MCF 10A (cell line): ENCODE measurements around the gene SNX13. TPM values are rescaled to one million over a fixed set of nuclear protein-coding genes. Genes with fewer than 3 reads are reported as not detected.
"Not testable (repeated sequence)": the region's sequence is repeated elsewhere in the genome, so short reads cannot be mapped to it uniquely, and the experiment has no call there.

ENCODE experiments used
- BruUV-seq: library from RNA; stranded (reverse); fragments of 400-500 nt; replicated peaks from 2 replicates; lab custom pipeline; 2021; lab: Mats Ljungman, UMichigan
- CTCF ChIA-PET: fragments of 300-600 bp; sonication (Branson Sonifier 250); formaldehyde crosslinking; extraction: SDS; loops from one replicate; lab custom pipeline; 2021; ENCODE audit warnings: antibody characterized with exemption, inconsistent platforms; lab: Yijun Ruan, JAX
- POLR2A ChIA-PET: fragments of 300-600, 350-650 bp; sonication (Branson Sonifier 250); formaldehyde crosslinking; extraction: SDS; loops from one replicate; lab custom pipeline; 2020; ENCODE audit warnings: antibody characterized with exemption, inconsistent platforms; lab: Yijun Ruan, JAX
- DNase-seq: peaks from one replicate; pipeline ENCODE4 v3.0.0-alpha.2; 2018; ENCODE audit not compliant: unreplicated experiment
- H3K27ac Mint-ChIP-seq: one replicate; pipeline ENCODE4 v1.8.0; 2022; ENCODE audit warnings: mild to moderate bottlenecking, low read depth, mixed read lengths; ENCODE audit not compliant: unreplicated experiment
- H3K27me3 Mint-ChIP-seq: one replicate; pipeline ENCODE4 v1.8.0; 2022; ENCODE audit warnings: mixed read lengths; ENCODE audit not compliant: insufficient read depth, unreplicated experiment
- H3K36me3 Mint-ChIP-seq: one replicate; pipeline ENCODE4 v1.8.0; 2022; ENCODE audit warnings: mild to moderate bottlenecking, moderate library complexity, mixed read lengths; ENCODE audit not compliant: insufficient read depth, unreplicated experiment
- H3K4me1 Mint-ChIP-seq: one replicate; pipeline ENCODE4 v1.8.0; 2022; ENCODE audit warnings: mixed read lengths; ENCODE audit not compliant: insufficient read depth, unreplicated experiment
- H3K4me3 Mint-ChIP-seq: one replicate; pipeline ENCODE4 v1.8.0; 2022; ENCODE audit warnings: mild to moderate bottlenecking, moderate library complexity, mixed read lengths; ENCODE audit not compliant: unreplicated experiment
- H3K9me3 Mint-ChIP-seq: one replicate; pipeline ENCODE4 v1.8.0; 2022; ENCODE audit warnings: mixed read lengths; ENCODE audit not compliant: unreplicated experiment
- CTCF ChIP-seq: fragments of 200-600 bp; IDR thresholded peaks from one replicate; pipeline ENCODE4 v1.8.0; 2022; ENCODE audit warnings: antibody characterized with exemption, mild to moderate bottlenecking; ENCODE audit not compliant: unreplicated experiment
- intact Hi-C: fragments of 100-400 bp; cut with micrococcal nuclease; formaldehyde crosslinking; loops from 2 replicates; pipeline ENCODE4 v1.14.1; 2022
- total RNA-seq: library from RNA; stranded (reverse); gene quantifications from 2 replicates; pipeline ENCODE4 v1.2.3, GENCODE V29; 2022

The SNX13 gene
- total RNA-seq, 1 experiment from 2014 or later = 38.5 TPM

- Mint-ChIP-seq H3K4me1 (peaks cover 9% of the 10 kb centered on the region), H3K27me3 (no peaks in the 10 kb centered on the region), H3K27ac (no peak overlapping the region), H3K4me3 (no peak overlapping the region), H3K9me3 (peaks cover 10% of the 10 kb centered on the region), H3K36me3 (peaks cover 5% of the 10 kb centered on the region)
- POLR2A ChIA-PET = interaction anchor here (1.5 kb wide), 1 partner anchor 12 kb away, joined by 4 read pairs; no protein-coding TSS in a partner anchor
- no peak for TF ChIP-seq CTCF
- no TSS peak for BruUV-seq
- CTCF ChIA-PET = no interaction called here
- no peak for DNase-seq
- intact Hi-C loops = no loop called here
Observed at GRCh38 chr7:17912536-17913235, 27.6 kb downstream of the SNX13 start.

GRCh38 chr7:17912050-17912449 is 28.2 kb downstream of the SNX13 start:
- BruUV-seq = no TSS peak
- TF ChIP-seq CTCF = no peak

GRCh38 chr7:17910377-17910776 is 29.9 kb downstream of the SNX13 start:
- ChIA-PET POLR2A (no interaction called here), CTCF (no interaction called here)
- H3K4me3 Mint-ChIP-seq = no peak overlapping the region
- H3K4me1 Mint-ChIP-seq = peaks cover 9% of the 10 kb centered on the region
- BruUV-seq = no TSS peak
- no peak for DNase-seq
- peak overlapping the region; percentile 59 for H3K27ac Mint-ChIP-seq
- TF ChIP-seq CTCF = no peak
- intact Hi-C loops = no loop called here
- H3K9me3 Mint-ChIP-seq = peaks cover 10% of the 10 kb centered on the region
- H3K36me3 Mint-ChIP-seq = peaks cover 5% of the 10 kb centered on the region
- H3K27me3 Mint-ChIP-seq = no peaks in the 10 kb centered on the region

More at GRCh38 chr7:17912050-17912449, 28.2 kb downstream of the SNX13 start:
- H3K27me3 Mint-ChIP-seq = no peaks in the 10 kb centered on the region
- H3K4me3 Mint-ChIP-seq = no peak overlapping the region
- DNase-seq = peak; percentile 10
- intact Hi-C loops = no loop called here
- peak overlapping the region; percentile 48 for H3K27ac Mint-ChIP-seq
- H3K9me3 Mint-ChIP-seq = peaks cover 10% of the 10 kb centered on the region
- CTCF ChIA-PET = no interaction called here
- peaks cover 5% of the 10 kb centered on the region for H3K36me3 Mint-ChIP-seq
- H3K4me1 Mint-ChIP-seq = peaks cover 9% of the 10 kb centered on the region
- POLR2A ChIA-PET = interaction anchor here (1.5 kb wide), 1 partner anchor 11 kb away, joined by 4 read pairs; no protein-coding TSS in a partner anchor

- H3K4me1 Mint-ChIP-seq, H3K4me3 Mint-ChIP-seq, H3K27me3 Mint-ChIP-seq, H3K9me3 Mint-ChIP-seq, intact Hi-C loops, H3K27ac Mint-ChIP-seq, BruUV-seq, DNase-seq, H3K36me3 Mint-ChIP-seq: not testable (repeated sequence)
- CTCF ChIA-PET = interaction anchor here (0.6 to 0.7 kb wide), 2 partner anchors 18 to 131 kb away, joined by 3 to 8 read pairs; no protein-coding TSS in a partner anchor
- POLR2A ChIA-PET = interaction anchor here (1.2 kb wide), 1 partner anchor 28 kb away, joined by 3 read pairs; no protein-coding TSS in a partner anchor
Observed at GRCh38 chr7:17909310-17909709, 31.0 kb downstream of the SNX13 start.
